Kidney (tissue), 14 donors: ENCODE results near the gene XRRA1. TPM values are rescaled to one million over a fixed set of nuclear protein-coding genes. Genes with fewer than 3 reads are reported as not detected.

Experiments used
- DNase-seq, 5 donors: peaks; one replicate each; pipeline ENCODE4 v3.0.0-alpha.2; 2013 to 2020
- FAIRE-seq: peaks from 2 replicates; lab custom pipeline; 2012; peaks lifted over from hg19 to GRCh38; lab: Jason Lieb, UNC
- H3K27ac ChIP-seq, 2 donors: one replicate each; pipeline ENCODE4 v1.7.0; 2013; ENCODE audit warnings: low read depth in 2 of 2, low read length in 2 of 2, inconsistent platforms in 1 of 2
- H3K27me3 ChIP-seq: one replicate; pipeline ENCODE4 v1.7.1; 2013; ENCODE audit warnings: low read length, inconsistent platforms; ENCODE audit not compliant: control insufficient read depth, insufficient read depth
- H3K36me3 ChIP-seq, 3 donors: one replicate each; pipeline versions ENCODE4 v1.7.0 to v1.7.1; 2013; ENCODE audit warnings: low read length in 3 of 3, control low read depth in 1 of 3, inconsistent platforms in 1 of 3; ENCODE audit not compliant: insufficient read depth in 3 of 3, control insufficient read depth in 2 of 3
- H3K4me1 ChIP-seq, 3 donors: one replicate each; pipeline versions ENCODE4 v1.7.0 to v1.7.1; 2013; ENCODE audit warnings: low read length in 3 of 3, inconsistent platforms in 1 of 3, low read depth in 1 of 3; ENCODE audit not compliant: control insufficient read depth in 2 of 3, insufficient read depth in 2 of 3
- H3K4me3 ChIP-seq, 3 donors: one replicate each; pipeline versions ENCODE4 v1.7.0 to v1.8.1; 2013; ENCODE audit warnings: low read length in 3 of 3, control low read depth in 1 of 3, inconsistent platforms in 1 of 3
- H3K9ac ChIP-seq, 3 donors: one replicate each; pipeline versions ENCODE4 v1.7.0 to v1.7.1; 2013; ENCODE audit warnings: low read length in 3 of 3, control low read depth in 1 of 3, inconsistent platforms in 1 of 3
- H3K9me3 ChIP-seq, 3 donors: one replicate each; pipeline versions ENCODE4 v1.7.0 to v1.7.1; 2013; ENCODE audit warnings: low read length in 3 of 3, control low read depth in 1 of 3, inconsistent platforms in 1 of 3; ENCODE audit not compliant: control insufficient read depth in 2 of 3, insufficient read depth in 1 of 3
- intact Hi-C: fragments of 100-400 bp; cut with DNase I; formaldehyde crosslinking; loops from one replicate; pipeline ENCODE4 v1.11.1; 2022
- polyA plus RNA-seq: library from polyadenylated mRNA; stranded (reverse); fragments of 350-450 nt; fragmentation: Illumina TruSeq; extraction: RNeasy Lipid Tissue Mini Kit (QIAGEN cat#74804); gene quantifications from one replicate; pipeline ENCODE4 v1.2.3, GENCODE V29; 2014; ENCODE audit warnings: low read depth, low replicate concordance; ENCODE audit not compliant: insufficient read depth
- total RNA-seq: library from RNA; stranded (reverse); fragmentation: NEBNext Ultra II Directional; extraction: Animal tissue kit (Norgen Biotek cat#: 25700); gene quantifications from one replicate; pipeline ENCODE4 v1.2.1, GENCODE V29; 2021
- TF ChIP-seq, protein P1 (sequence below): IDR thresholded peaks from 3 replicates; pipeline ENCODE4 v1.5.1; 2012; ENCODE audit warnings: mild to moderate bottlenecking, moderate library complexity, borderline replicate concordance; ENCODE audit not compliant: insufficient read depth; ENCODE audit errors: extremely low read depth
- donor health status: control.
- donor health status: control.
- donor health status: control.
- donor health status: control.
- donor health status: control.
- donor health status: DM: yes; HTN: yes; CAD: no.
- donor health status: Normal renal cell carcinoma (clear cell type).

Gene XRRA1
- total and polyA plus RNA-seq, 2 donors from 2014 or later: 2.6 to 14.6 TPM

DNA sequence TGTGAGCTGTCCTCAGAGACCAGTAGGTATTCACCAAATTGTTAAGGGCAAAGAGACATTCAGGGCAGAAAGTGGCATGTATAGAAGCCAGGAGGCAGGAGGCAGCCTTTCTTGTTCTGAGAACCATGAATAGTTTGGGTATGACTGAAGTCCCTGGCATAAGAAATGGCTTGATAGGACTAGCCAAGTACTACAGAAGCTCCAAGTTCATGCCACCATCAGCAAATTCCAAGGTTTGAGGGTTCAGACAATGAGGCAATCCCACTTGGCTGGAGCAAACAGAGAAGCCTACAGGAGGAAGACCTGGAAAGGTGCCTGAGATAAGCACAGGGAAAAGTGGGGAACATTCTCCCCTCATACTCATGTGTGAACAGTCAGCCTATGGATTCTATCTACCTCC, 25.8 kb downstream of the XRRA1 start:
- FAIRE-seq (no peak), DNase-seq (no peak)
- H3K27me3 ChIP-seq: no peaks in the 10 kb centered on the region
- no peak overlapping the region for H3K4me3 ChIP-seq
- H3K9ac ChIP-seq: no peak overlapping the region
- intact Hi-C loops: no loop called here
- no peak overlapping the region for H3K27ac ChIP-seq
- H3K36me3 ChIP-seq: peaks cover 5 to 23% (median 12%) of the 10 kb centered on the region in 3 donors
- TF ChIP-seq, protein P1, sequence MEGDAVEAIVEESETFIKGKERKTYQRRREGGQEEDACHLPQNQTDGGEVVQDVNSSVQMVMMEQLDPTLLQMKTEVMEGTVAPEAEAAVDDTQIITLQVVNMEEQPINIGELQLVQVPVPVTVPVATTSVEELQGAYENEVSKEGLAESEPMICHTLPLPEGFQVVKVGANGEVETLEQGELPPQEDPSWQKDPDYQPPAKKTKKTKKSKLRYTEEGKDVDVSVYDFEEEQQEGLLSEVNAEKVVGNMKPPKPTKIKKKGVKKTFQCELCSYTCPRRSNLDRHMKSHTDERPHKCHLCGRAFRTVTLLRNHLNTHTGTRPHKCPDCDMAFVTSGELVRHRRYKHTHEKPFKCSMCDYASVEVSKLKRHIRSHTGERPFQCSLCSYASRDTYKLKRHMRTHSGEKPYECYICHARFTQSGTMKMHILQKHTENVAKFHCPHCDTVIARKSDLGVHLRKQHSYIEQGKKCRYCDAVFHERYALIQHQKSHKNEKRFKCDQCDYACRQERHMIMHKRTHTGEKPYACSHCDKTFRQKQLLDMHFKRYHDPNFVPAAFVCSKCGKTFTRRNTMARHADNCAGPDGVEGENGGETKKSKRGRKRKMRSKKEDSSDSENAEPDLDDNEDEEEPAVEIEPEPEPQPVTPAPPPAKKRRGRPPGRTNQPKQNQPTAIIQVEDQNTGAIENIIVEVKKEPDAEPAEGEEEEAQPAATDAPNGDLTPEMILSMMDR: no peak
- H3K9me3 ChIP-seq: no peaks in the 10 kb centered on the region
- H3K4me1 ChIP-seq: no peaks in the 10 kb centered on the region

DNA sequence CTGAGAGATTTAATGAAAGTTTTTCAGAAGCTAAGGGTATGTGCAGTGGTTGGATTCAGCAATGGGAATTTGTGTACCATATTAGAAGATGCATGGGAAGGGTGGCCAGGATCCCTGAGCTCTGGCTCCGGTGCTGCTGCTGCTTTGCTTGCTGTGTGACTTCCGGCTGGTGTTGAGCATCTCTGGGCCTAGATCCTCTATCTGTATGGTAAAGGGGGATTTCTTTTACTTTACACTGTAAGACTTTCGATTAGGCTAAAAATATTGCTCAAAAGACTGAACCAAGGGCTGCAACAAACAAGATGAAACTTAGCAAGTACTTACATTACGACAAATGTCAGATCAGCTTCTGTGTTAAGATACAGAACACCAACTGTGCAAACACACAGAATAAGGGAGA, 39.1 kb downstream of the XRRA1 start:
- FAIRE-seq: no peak
- H3K4me3 ChIP-seq: no peak overlapping the region
- TF ChIP-seq, protein P1: no peak
- DNase-seq: no peak
- no peak overlapping the region for H3K9ac ChIP-seq
- peaks cover 0 to 12% (median 9%) of the 10 kb centered on the region in 3 donors for H3K36me3 ChIP-seq
- no peaks in the 10 kb centered on the region for H3K27me3 ChIP-seq
- H3K27ac ChIP-seq: no peak overlapping the region
- intact Hi-C loops: no loop called here
- no peaks in the 10 kb centered on the region for H3K9me3 ChIP-seq
- H3K4me1 ChIP-seq: no peaks in the 10 kb centered on the region

- intact Hi-C loops: no loop called here
- H3K9ac ChIP-seq: no peak overlapping the region
- TF ChIP-seq, protein P1: no peak
- no peak overlapping the region for H3K4me3 ChIP-seq
- no peak overlapping the region for H3K27ac ChIP-seq
- H3K4me1 ChIP-seq: no peaks in the 10 kb centered on the region
- FAIRE-seq: no peak
- no peaks in the 10 kb centered on the region for H3K9me3 ChIP-seq
- H3K36me3 ChIP-seq: peaks cover 0 to 12% (median 9%) of the 10 kb centered on the region in 3 donors
- no peaks in the 10 kb centered on the region for H3K27me3 ChIP-seq
- peak in 1 of 5 donors; percentile 4 for DNase-seq
These were observed 39.5 kb downstream of the XRRA1 start for GRCh38 chr11:74909385-74909784.

- Histone ChIP-seq H3K4me3 (no peak overlapping the region), H3K4me1 (no peaks in the 10 kb centered on the region), H3K27ac (no peak overlapping the region), H3K9ac (no peak overlapping the region), H3K27me3 (no peaks in the 10 kb centered on the region), H3K36me3 (peaks cover 2 to 12% (median 9%) of the 10 kb centered on the region in 3 donors), H3K9me3 (peaks cover 0 to 16% (median 0%) of the 10 kb centered on the region in 3 donors)
- TF ChIP-seq, protein P1: no peak
- DNase-seq: peak in 1 of 5 donors; percentile 22
- FAIRE-seq: no peak
- intact Hi-C loops: no loop called here
These were observed 43.6 kb downstream of the XRRA1 start for GRCh38 chr11:74905326-74905725.
